Astrocyte of the spinal cord (primary cell): Measurements from ENCODE around the gene SYNJ2.
A peak's percentile ranks its signal among the peaks of the same experiment; 100 is the strongest.

Source experiments
- DNase-seq: peaks from one replicate; pipeline ENCODE4 v3.0.0; 2011; ENCODE audit warnings: low read depth, low spot score
- H3K4me3 ChIP-seq: 2 replicates; pipeline ENCODE4 v1.5.1; 2011; ENCODE audit warnings: low read depth, mild to moderate bottlenecking, low read length, moderate library complexity
- in situ Hi-C: cut with HindIII; loops from 2 replicates; pipeline ENCODE4 v1.10.0; 2017; ENCODE audit warnings: low sequenced_read_pairs
- TF ChIP-seq, protein P1 (sequence below): IDR thresholded peaks from 2 replicates; pipeline ENCODE4 v1.5.1; 2012; ENCODE audit warnings: low read depth, mild to moderate bottlenecking, low read length, inconsistent platforms

Gene SYNJ2

DNA sequence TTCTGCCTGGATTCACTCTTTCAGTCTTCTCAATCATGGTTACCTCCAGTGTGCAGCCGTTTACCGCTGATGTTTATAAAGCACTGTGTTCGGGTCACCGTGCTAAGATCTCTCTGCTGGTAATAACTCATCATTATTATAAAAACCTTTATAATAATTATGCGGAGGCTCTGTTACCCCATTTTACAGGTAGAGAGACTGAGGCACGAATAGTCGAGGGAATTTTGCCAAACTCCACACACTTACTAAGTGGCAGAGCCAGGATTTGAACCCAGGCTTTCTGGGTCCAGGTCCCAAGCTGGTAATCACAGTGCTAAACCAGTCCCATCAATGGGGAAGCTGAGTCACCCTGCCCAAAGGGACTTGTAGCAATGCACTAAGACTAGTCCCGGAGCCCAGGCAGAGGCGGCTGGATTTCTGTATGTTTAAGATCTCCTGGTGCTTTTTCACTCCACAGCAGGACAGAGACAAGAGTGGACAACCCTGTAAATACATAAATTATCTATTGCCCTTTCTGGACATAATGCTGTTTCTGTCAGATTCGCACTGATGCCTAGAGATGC is 48.1 kb downstream of the SYNJ2 start:
- H3K4me3 ChIP-seq: no peak overlapping the region
- in situ Hi-C loops: no loop called here
- TF ChIP-seq, protein P1, sequence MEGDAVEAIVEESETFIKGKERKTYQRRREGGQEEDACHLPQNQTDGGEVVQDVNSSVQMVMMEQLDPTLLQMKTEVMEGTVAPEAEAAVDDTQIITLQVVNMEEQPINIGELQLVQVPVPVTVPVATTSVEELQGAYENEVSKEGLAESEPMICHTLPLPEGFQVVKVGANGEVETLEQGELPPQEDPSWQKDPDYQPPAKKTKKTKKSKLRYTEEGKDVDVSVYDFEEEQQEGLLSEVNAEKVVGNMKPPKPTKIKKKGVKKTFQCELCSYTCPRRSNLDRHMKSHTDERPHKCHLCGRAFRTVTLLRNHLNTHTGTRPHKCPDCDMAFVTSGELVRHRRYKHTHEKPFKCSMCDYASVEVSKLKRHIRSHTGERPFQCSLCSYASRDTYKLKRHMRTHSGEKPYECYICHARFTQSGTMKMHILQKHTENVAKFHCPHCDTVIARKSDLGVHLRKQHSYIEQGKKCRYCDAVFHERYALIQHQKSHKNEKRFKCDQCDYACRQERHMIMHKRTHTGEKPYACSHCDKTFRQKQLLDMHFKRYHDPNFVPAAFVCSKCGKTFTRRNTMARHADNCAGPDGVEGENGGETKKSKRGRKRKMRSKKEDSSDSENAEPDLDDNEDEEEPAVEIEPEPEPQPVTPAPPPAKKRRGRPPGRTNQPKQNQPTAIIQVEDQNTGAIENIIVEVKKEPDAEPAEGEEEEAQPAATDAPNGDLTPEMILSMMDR: no peak
- DNase-seq: no peak

DNA sequence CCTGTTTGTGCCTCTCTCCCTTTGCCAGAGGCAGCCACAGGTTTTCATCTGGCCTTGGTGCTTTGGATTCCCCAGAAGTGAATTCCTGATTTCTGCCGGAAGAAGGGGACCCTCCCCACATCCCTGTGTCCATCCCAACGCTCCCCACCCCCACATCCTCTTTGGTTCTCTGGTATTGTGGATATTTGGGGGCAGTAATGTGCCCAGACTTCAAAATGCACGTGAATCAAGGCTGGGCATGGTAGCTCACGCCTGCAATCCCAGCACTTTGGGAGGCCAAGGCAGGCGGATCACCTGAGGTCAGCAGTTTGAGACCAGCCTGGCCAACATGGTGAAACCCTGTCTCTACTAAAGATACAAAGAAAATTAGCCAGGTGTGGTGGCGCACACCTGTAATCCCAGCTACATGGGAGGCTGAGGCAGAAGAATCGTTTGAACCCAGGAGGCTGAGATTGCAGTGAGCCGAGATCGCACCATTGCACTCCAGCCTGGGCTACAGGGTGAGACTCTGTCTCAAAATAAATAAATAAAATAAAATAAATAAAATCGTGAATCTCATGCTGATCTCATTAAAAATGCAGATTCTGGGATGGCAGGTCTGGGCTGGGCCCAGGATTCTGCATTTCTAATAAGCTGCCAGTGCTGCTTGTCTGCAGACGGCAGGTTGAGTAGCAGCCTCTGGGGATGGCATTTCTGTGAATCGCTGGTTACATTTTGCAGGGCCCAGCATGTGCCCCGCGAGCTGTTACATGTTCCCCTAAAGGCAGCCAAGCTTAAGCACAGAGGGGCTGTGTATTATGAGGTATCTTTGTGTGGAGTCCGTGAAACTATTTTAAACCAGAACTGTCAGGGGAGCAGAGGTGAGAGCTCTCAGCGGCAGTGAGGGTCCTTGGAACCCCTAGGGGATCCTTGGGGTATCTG is 49.0 kb downstream of the SYNJ2 start:
- no peak overlapping the region for H3K4me3 ChIP-seq
- TF ChIP-seq, protein P1: no peak
- in situ Hi-C loops: no loop called here
- DNase-seq: no peak

DNA sequence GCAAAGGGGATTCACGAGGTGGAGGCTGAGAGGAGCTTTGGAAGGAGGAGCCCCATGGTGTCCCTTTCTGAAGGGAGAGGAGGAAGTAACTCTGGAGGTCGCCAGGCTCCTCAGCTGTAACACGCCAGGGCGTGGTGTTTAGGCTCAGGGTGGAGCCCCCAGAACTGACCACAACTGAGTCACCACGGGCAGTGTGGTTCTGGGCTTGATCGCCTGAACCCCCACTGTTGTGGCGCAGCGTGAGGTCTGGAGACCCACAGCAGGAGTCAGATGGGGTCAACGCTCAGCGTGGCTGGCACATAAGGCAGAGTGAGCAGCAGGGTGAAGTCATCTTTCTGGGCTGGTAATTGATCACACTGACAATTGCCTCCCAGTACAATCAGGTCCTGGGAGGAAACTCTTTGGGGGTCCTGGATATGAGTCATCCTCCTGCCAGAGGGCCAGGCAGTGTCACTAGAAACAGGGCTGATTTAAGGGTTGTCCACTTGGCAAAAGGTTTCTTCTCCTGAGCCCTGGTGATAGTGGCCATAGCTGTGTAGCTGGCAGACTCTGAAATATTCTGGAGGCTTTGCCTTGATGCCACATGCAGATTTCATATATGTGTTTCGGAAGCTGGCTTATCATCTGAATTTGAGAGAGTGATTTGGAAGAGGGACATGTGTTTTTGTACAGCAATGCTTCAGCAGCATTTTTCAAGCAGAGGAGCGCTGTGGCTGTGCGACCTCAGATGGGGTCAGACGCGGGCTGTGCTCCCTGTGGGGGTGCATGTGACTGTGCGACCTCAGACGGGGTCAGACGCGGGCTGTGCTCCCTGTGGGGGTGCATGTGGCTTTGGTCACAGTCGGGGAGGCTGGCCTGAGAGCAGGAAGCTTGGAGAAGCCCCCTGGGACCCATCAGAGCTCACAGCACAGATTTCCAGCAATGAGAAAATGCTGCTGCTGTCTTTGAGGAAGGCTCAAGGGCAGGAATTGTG is 50.0 kb downstream of the SYNJ2 start:
- in situ Hi-C loops: no loop called here
- no peak overlapping the region for H3K4me3 ChIP-seq
- peak; percentile 97 for DNase-seq
- TF ChIP-seq, protein P1: no peak

DNA sequence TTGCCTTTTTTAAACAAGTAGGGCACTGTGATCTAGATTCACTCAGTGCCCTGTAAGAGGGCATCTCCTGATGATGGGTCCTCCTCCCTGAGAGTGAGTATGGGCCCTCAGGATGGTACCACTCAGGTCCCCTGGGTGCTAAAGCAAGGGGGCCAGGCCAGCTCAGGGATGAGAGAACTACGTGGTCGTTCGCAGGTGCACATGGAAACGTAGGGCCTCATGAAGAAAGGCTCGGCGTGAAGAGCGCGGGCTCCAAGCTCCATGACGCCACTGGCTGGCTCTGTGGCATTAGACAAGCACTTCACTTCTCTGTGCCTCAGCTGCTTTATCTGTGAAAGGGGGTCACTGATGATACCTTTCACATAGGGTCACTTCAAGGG is 50.7 kb downstream of the SYNJ2 start:
- in situ Hi-C loops: no loop called here
- no peak for DNase-seq
- no peak overlapping the region for H3K4me3 ChIP-seq
- TF ChIP-seq, protein P1: no peak

DNA sequence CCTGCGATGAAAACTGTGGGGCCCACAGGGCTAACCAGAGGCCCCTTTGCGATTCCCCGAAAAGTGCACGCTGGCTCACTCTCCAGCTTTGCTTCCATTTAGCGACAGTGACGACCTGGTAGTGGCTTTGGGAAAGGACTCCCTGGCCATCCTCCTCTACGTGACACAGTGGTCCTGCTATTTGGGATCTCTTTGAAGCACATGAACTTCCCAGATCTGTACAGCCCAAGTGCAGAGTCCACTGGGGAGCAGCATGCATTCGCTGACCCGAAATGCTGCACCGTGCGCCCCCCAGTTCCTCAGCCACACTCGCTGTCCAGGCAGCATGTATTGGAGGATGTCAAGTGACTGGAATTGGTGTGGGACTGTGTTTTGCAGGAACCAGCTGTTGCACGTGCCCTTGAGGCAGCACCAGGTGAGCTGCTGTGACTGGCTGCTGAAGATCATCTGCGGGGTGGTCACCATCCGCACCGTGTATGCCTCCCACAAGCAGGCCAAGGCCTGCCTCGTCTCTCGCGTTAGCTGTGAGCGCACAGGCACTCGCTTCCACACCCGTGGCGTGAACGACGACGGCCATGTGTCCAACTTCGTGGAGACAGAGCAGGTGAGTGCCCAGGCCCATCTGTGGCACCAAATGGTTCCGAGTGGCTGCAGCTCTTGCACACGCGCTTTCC is 51.6 kb downstream of the SYNJ2 start:
- in situ Hi-C loops: no loop called here
- TF ChIP-seq, protein P1: no peak
- no peak overlapping the region for H3K4me3 ChIP-seq
- no peak for DNase-seq
